ENCODE results near the gene ENTPD5. TPM values are rescaled to one million over a fixed set of nuclear protein-coding genes. Genes with fewer than 3 reads are reported as not detected.

Gene ENTPD5
- total RNA-seq, 2 experiments from 2014 or later: 7.5 to 18.1 TPM

DNA sequence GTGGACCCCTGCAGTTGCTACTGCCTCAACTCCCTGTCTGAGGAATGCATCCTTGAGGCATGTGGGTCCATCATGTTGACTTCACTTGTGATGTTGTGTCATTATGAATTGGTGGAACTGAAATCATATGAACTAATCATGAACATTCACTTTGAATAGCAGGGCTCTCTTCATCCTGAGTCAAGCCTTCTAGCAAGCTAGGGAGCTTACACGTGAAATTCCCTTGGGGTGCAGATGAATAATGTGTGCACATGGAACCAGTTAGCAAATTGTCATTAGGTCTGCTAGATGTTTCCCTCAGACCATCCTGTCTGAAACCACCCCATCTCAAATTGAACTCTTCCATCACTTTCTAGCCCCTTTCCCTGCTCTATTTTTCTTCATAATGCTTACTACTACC, 65.4 kb downstream of the ENTPD5 start:
- intact Hi-C loops (cut with micrococcal nuclease; ENCODE audit: unreplicated experiment): loop anchor here (5.0 kb wide), 2 partner anchors 64 to 84 kb away; partner anchors contain the start of genes BBOF1 and ENTPD5
- Histone ChIP-seq H3K4me3 (ENCODE audit: low read depth, low read length, poor library complexity, severe bottlenecking) (no peak overlapping the region), H3K4me2 (ENCODE audit: low read length) (no peak overlapping the region), H3K27ac (ENCODE audit: low read depth, low read length, poor library complexity, severe bottlenecking) (no peak overlapping the region), H3K79me2 (ENCODE audit: insufficient read depth, low read depth, low read length) (no peaks in the 10 kb centered on the region), H3K36me3 (ENCODE audit: insufficient read depth, low read length) (peaks cover 38% of the 10 kb centered on the region; the same call in 1 of the 2 replicates), H2AFZ (ENCODE audit: low read length) (no peak overlapping the region), H3K9me2 (ENCODE audit: insufficient read depth, low read length) (no peaks in the 10 kb centered on the region), H3K9me3 (ENCODE audit: low read length) (no peaks in the 10 kb centered on the region), H4K20me1 (ENCODE audit: insufficient read depth, low read length) (no peaks in the 10 kb centered on the region), H3K4me1 (ENCODE audit: insufficient read depth, low read length, poor library complexity, severe bottlenecking) (peaks cover 15% of the 10 kb centered on the region)
- ChIA-PET CTCF (ENCODE audit: unreplicated experiment) (no interaction called here), POLR2A (no interaction called here)
- DNase-seq (ENCODE audit: low spot score): no peak
- TF ChIP-seq, protein P1, sequence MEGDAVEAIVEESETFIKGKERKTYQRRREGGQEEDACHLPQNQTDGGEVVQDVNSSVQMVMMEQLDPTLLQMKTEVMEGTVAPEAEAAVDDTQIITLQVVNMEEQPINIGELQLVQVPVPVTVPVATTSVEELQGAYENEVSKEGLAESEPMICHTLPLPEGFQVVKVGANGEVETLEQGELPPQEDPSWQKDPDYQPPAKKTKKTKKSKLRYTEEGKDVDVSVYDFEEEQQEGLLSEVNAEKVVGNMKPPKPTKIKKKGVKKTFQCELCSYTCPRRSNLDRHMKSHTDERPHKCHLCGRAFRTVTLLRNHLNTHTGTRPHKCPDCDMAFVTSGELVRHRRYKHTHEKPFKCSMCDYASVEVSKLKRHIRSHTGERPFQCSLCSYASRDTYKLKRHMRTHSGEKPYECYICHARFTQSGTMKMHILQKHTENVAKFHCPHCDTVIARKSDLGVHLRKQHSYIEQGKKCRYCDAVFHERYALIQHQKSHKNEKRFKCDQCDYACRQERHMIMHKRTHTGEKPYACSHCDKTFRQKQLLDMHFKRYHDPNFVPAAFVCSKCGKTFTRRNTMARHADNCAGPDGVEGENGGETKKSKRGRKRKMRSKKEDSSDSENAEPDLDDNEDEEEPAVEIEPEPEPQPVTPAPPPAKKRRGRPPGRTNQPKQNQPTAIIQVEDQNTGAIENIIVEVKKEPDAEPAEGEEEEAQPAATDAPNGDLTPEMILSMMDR (conservative IDR thresholded peaks at IDR 0.05; ENCODE audit: low read length): no peak
- no peak for TF ChIP-seq EZH2phosphoT487 (IDR thresholded peaks at IDR 0.05; ENCODE audit: borderline replicate concordance, low read depth, low read length)
- no TSS peak for BruUV-seq (replicated peaks)

DNA sequence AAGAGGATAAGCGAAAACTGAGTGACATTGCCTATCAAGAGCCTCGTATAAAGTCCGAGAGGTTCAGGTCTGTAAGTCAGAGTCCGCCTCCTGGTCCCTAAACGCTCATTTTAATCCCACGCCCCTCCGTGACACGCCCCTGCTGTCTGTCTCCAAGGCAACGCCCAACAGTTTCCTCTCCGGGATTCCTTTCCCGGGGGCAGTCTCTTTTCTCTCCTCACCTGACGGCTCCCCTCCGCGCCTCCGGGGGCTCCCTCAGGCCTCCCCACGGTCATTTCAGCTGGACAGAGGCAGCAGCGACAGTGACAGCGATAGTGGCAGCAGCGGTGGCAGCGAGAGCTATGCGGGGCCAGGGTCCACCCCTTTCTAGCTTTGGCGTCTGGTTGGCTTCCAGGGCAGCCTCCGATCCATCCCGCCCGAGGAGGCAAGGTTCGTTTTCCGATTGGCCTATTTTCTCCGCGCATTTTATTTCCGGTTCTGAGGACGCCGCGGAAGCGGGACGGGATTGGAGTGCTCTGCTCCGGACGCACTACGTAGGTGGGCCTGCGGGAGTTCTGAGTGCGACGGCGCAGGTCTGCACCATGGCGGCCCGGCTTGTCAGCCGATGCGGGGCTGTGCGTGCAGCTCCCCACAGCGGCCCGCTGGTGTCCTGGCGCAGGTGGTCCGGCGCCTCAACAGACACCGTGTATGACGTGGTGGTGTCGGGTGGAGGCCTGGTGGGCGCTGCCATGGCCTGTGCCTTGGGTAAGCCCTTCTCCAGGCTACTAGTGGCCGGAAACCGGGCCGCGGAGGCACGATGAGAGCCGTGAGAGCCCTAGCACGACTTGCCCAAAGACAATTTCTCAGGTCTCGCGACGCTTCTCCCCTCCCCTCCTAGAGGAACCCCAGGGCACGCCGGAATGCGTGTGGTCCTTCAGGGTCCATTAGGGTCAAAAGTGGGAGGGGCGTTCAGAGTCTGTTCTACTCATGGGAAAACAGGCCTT, 69.0 kb downstream of the ENTPD5 start, which contains the start of the genes COQ6 and FAM161B:
TSS of gene COQ6 (plus strand) at position 551 of the 983 bp plus-strand sequence. CDS start at position 582, 31 bp downstream.
TSS of gene FAM161B (minus strand) at position 343 of the 983 bp plus-strand sequence. CDS start at position 275, 68 bp downstream.
- H3K27ac ChIP-seq (ENCODE audit: low read depth, low read length, poor library complexity, severe bottlenecking): peak within 1 kb of the TSS; percentile 51
- intact Hi-C loops (cut with micrococcal nuclease; ENCODE audit: unreplicated experiment): loop anchor here (5.0 kb wide), 2 partner anchors 67 to 87 kb away; partner anchors contain the start of genes BBOF1 and ENTPD5
- H4K20me1 ChIP-seq (ENCODE audit: insufficient read depth, low read length): no peaks in the 10 kb centered on the region
- peak within 1 kb of the TSS; percentile 93 for H2AFZ ChIP-seq (ENCODE audit: low read length)
- H3K4me1 ChIP-seq (ENCODE audit: insufficient read depth, low read length, poor library complexity, severe bottlenecking): peaks cover 15% of the 10 kb centered on the region
- ChIA-PET CTCF (ENCODE audit: unreplicated experiment) (interaction anchor here (0.6 kb wide), 1 partner anchor 1485 kb away, joined by 3 read pairs; no protein-coding TSS in a partner anchor), POLR2A (interaction anchor here (0.7 to 0.9 kb wide), 2 partner anchors 10 to 270 kb away, joined by 3 read pairs; no protein-coding TSS in a partner anchor)
- peak within 1 kb of the TSS; percentile 75 for H3K4me2 ChIP-seq (ENCODE audit: low read length)
- peak; percentile 95 for DNase-seq (ENCODE audit: low spot score)
- BruUV-seq (replicated peaks): no TSS peak
- TF ChIP-seq, protein P1 (conservative IDR thresholded peaks at IDR 0.05; ENCODE audit: low read length): peak; percentile 61
- TF ChIP-seq EZH2phosphoT487 (IDR thresholded peaks at IDR 0.05; ENCODE audit: borderline replicate concordance, low read depth, low read length): no peak
- no peaks in the 10 kb centered on the region for H3K79me2 ChIP-seq (ENCODE audit: insufficient read depth, low read depth, low read length)
- peaks cover 13% of the 10 kb centered on the region; the same call in 1 of the 2 replicates for H3K36me3 ChIP-seq (ENCODE audit: insufficient read depth, low read length)
- no peaks in the 10 kb centered on the region for H3K9me2 ChIP-seq (ENCODE audit: insufficient read depth, low read length)
- H3K4me3 ChIP-seq (ENCODE audit: low read depth, low read length, poor library complexity, severe bottlenecking): peak within 1 kb of the TSS; percentile 75
- no peaks in the 10 kb centered on the region for H3K9me3 ChIP-seq (ENCODE audit: low read length)

All from OCI-LY7 (cell line).